Activated CD4-positive, alpha-beta T cell treated with anti-CD3 and anti-CD28 coated beads for 36 hours (primary cell): ENCODE data around the gene MACROD2. TPM values are rescaled to one million over a fixed set of nuclear protein-coding genes. Genes with fewer than 3 reads are reported as not detected.

ENCODE experiments used
- ATAC-seq: fragments of 200-7000 bp; cut with Tn5 transposase; one replicate; pipeline ENCODE4 v1.10.0; 2021; ENCODE audit warnings: mild to moderate bottlenecking, moderate library complexity
- CTCF ChIA-PET: fragments of 350-600 bp; sonication (Branson Sonifier 250); formaldehyde crosslinking; loops from one replicate; lab custom pipeline; 2021; ENCODE audit warnings: antibody characterized with exemption; lab: Charles Lee
- POLR2A ChIA-PET: fragments of 350-600 bp; sonication (Branson Sonifier 250); formaldehyde crosslinking; loops from one replicate; lab custom pipeline; 2021; ENCODE audit warnings: antibody characterized with exemption, inconsistent platforms; lab: Charles Lee
- DNase-seq: peaks from one replicate; pipeline ENCODE4 v3.0.0-alpha.2; 2020
- H3K27ac Mint-ChIP-seq: one replicate; pipeline ENCODE4 v1.8.0; 2021; ENCODE audit warnings: mixed read lengths
- H3K27me3 Mint-ChIP-seq: one replicate; pipeline ENCODE4 v1.8.0; 2021; ENCODE audit warnings: mixed read lengths
- H3K36me3 Mint-ChIP-seq: one replicate; pipeline ENCODE4 v1.8.0; 2021; ENCODE audit warnings: low read depth, mixed read lengths
- H3K4me1 Mint-ChIP-seq: one replicate; pipeline ENCODE4 v1.8.0; 2021; ENCODE audit warnings: mixed read lengths
- H3K4me3 Mint-ChIP-seq: one replicate; pipeline ENCODE4 v1.8.0; 2021; ENCODE audit warnings: mild to moderate bottlenecking, moderate library complexity, mixed read lengths
- H3K9me3 Mint-ChIP-seq: one replicate; pipeline ENCODE4 v1.8.0; 2021; ENCODE audit warnings: low read depth, mixed read lengths
- intact Hi-C, 2 experiments: fragments of 100-400 bp; cut with DNase I in 1 of 2; cut with micrococcal nuclease in 1 of 2; formaldehyde crosslinking; loops; one replicate each; pipeline versions ENCODE4 v1.14.2 to v1.15.1; 2022 to 2024; cut with DNase I, micrococcal nuclease
- total RNA-seq, 2 experiments: library from RNA; stranded (reverse); gene quantifications; one replicate each; pipeline ENCODE4 v1.2.3, GENCODE V29; 2021

MACROD2 gene
- total RNA-seq, 2 experiments from 2014 or later, result not detected

DNA sequence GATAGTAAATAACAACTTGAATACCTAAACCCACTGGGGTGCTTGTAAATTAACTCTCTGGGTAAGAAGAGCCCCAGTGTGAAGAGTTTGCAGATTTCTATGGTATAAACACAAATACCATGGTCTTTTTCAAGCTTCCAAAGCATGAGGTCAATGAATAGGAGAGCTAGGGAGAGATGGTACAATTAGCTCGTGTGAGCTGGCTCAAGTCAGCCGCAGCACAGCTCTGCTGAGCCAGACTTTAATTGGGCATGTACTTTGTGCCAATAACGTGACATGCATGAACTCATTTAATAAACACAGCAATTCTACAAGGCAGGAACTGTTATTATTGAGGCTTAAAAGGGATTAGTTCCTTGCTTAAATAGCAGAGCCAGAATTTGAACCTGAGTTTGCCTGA is 1893.7 kb downstream of the MACROD2 start:
- Mint-ChIP-seq H3K9me3 (peaks cover 2% of the 10 kb centered on the region), H3K36me3 (no peaks in the 10 kb centered on the region), H3K27ac (no peak overlapping the region), H3K4me1 (no peaks in the 10 kb centered on the region), H3K4me3 (no peak overlapping the region), H3K27me3 (no peaks in the 10 kb centered on the region)
- DNase-seq, result no peak
- ChIA-PET CTCF (no interaction called here), POLR2A (no interaction called here)
- intact Hi-C loops, result no loop called here
- no peak for ATAC-seq

DNA sequence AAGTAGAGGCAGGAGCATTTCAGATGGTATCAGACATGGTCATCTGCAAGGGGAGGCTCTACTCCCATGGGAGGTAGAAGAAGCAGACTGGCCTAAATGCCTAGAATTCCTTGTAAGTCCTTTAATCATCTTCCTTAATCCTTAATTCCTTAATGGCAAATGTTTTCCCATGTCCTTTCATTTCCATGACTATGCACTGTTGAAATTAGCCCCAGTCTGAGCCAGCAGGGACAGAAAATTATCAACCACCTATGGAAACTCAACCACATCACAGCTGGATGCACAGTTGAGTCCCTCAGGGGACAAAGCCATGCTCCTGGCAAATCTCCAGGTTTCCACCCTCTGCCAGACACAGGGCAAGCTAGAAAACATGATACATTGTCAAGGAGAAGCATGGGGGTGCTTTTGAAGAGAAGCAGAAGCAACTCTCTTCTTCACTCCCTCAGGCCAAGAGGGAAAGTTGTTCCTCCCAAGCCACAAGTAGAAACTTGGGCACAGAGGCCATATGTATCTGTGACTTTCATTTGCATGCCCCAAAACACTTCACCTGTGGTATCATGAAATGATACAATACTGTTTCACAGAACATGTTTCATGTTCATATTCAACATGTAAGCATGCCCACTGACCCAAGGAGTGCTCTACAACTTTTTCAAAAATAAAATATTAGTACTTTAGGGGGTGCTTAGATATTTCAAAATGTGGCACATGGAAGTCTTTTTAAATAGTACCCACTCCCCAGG is 1894.4 kb downstream of the MACROD2 start:
- ATAC-seq (no peak), DNase-seq (no peak)
- intact Hi-C loops, result loop anchor here in 1 of 2 experiments (10.0 kb wide), 1 partner anchor 845 kb away; the partner anchor contains the start of gene SNRPB2
- ChIA-PET POLR2A (no interaction called here), CTCF (no interaction called here)
- Mint-ChIP-seq H3K36me3 (no peaks in the 10 kb centered on the region), H3K27me3 (no peaks in the 10 kb centered on the region), H3K4me3 (no peak overlapping the region), H3K27ac (no peak overlapping the region), H3K4me1 (no peaks in the 10 kb centered on the region), H3K9me3 (peaks cover 2% of the 10 kb centered on the region)

DNA sequence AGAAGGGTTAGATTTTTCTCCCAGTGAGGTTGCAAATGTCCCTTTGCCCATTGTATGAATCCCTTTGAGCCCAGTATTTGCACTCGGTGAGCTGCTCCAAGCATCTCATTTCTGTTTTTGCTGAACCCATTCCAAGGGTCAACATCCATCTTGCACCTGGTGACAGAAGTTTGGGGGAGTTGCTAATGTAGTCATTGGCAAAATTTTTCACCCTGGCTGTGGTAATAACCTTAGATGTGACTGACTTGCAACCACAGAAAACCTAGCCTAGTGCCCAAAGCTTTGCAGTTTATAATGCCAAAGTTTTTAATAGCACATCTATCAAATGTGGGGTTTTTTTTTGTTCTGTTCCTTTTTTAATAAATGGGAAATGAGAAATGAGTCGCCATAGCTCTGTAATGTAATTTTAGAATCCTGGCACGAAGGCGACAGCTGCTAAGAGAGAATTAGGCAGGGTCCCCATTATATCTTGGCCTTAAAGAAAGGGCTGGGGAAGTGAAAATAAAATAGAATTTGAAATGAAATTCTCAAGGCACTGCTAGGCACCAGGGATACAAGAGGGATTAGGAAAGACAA is 1895.2 kb downstream of the MACROD2 start:
- H3K27me3 Mint-ChIP-seq, result no peaks in the 10 kb centered on the region
- POLR2A ChIA-PET, result no interaction called here
- H3K9me3 Mint-ChIP-seq, result peaks cover 2% of the 10 kb centered on the region
- intact Hi-C loops, result loop anchor here in 1 of 2 experiments (10.0 kb wide), 1 partner anchor 844 kb away; the partner anchor contains the start of gene SNRPB2
- DNase-seq (no peak), ATAC-seq (no peak)
- no peaks in the 10 kb centered on the region for H3K36me3 Mint-ChIP-seq
- peaks cover 6% of the 10 kb centered on the region for H3K4me1 Mint-ChIP-seq
- no peak overlapping the region for H3K4me3 Mint-ChIP-seq
- no peak overlapping the region for H3K27ac Mint-ChIP-seq
- CTCF ChIA-PET, result no interaction called here

DNA sequence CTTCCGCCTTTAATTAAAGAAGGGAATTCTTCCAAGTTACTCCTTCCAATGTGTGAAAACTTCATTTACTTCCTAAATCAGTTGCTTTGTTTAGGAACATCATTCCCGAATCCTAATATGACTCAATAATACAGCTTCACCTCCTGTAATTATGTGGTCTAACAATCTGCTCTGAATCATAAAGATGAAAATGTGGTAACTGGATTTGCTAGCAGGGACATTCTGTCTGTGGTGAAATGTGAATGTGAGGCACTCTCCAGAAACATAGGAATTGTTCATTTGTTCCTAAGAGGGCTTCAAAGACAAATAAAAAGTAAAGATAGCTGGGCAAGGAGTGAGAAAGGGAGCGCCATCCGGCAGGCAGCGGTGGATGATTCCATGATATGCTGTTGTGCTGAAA is 1899.8 kb downstream of the MACROD2 start:
- Mint-ChIP-seq H3K36me3 (no peaks in the 10 kb centered on the region), H3K9me3 (no peaks in the 10 kb centered on the region), H3K27ac (no peak overlapping the region), H3K4me1 (peaks cover 13% of the 10 kb centered on the region), H3K27me3 (no peaks in the 10 kb centered on the region), H3K4me3 (no peak overlapping the region)
- ChIA-PET POLR2A (no interaction called here), CTCF (no interaction called here)
- DNase-seq (no peak), ATAC-seq (no peak)
- intact Hi-C loops, result loop anchor here in 1 of 2 experiments (10.0 kb wide), 1 partner anchor 840 kb away; the partner anchor contains the start of gene SNRPB2

DNA sequence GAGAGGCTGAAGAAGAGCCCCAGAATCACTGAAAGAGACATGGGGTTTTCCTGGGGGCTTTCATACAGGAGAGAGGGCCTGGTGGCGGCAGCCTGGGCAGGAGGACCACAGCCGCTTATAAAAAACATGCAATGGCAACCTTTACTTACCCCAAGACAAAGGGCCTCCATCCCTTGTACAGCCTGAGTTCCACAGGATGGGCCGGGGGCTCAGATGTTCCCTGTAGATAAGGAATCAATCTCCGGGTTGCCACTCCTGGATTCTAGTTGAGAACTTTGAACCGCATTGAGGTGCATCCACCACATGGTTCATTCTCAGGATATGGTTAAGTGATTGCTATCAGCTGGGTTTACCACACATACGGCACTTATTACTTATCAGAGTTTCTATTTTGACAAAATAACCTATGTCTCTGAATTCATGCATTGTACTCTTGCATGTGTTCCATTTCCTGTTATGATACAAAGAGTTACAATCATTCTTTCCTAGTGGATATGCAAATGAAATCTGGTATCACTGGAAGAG is 1900.3 kb downstream of the MACROD2 start:
- no peak overlapping the region for H3K27ac Mint-ChIP-seq
- DNase-seq (peak; percentile 21), ATAC-seq (peak; percentile 82)
- POLR2A ChIA-PET, result no interaction called here
- no peaks in the 10 kb centered on the region for H3K9me3 Mint-ChIP-seq
- H3K36me3 Mint-ChIP-seq, result no peaks in the 10 kb centered on the region
- H3K27me3 Mint-ChIP-seq, result no peaks in the 10 kb centered on the region
- intact Hi-C loops, result loop anchor here in 1 of 2 experiments (10.0 kb wide), 1 partner anchor 839 kb away; the partner anchor contains the start of gene SNRPB2
- CTCF ChIA-PET, result no interaction called here
- H3K4me3 Mint-ChIP-seq, result no peak overlapping the region
- H3K4me1 Mint-ChIP-seq, result peaks cover 13% of the 10 kb centered on the region

DNA sequence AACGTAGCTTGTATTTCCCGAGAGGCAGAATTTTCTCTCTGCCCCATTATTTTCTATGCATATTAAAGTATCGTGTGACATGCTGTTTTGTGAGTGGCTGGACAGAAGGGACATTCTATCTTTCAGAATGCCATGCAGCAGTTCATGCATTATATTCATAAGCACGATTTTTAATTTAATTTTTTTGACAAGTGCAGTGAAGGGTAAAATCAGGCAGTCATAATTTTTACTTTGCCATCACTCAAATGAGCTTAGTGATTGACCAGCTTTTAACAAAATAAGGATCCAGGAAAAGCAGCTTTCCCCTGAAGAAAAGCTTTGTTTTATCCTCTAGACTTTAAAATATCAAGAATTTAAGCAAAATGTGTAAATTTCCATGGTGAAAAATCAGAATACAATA is 1904.7 kb downstream of the MACROD2 start:
- H3K4me3 Mint-ChIP-seq, result no peak overlapping the region
- H3K27ac Mint-ChIP-seq, result no peak overlapping the region
- H3K36me3 Mint-ChIP-seq, result no peaks in the 10 kb centered on the region
- peaks cover 3% of the 10 kb centered on the region for H3K9me3 Mint-ChIP-seq
- CTCF ChIA-PET, result no interaction called here
- intact Hi-C loops, result loop anchor here in 1 of 2 experiments (10.0 kb wide), 1 partner anchor 835 kb away; the partner anchor contains the start of gene SNRPB2
- POLR2A ChIA-PET, result no interaction called here
- no peak for DNase-seq
- ATAC-seq, result no peak
- no peaks in the 10 kb centered on the region for H3K27me3 Mint-ChIP-seq
- H3K4me1 Mint-ChIP-seq, result peaks cover 11% of the 10 kb centered on the region

DNA sequence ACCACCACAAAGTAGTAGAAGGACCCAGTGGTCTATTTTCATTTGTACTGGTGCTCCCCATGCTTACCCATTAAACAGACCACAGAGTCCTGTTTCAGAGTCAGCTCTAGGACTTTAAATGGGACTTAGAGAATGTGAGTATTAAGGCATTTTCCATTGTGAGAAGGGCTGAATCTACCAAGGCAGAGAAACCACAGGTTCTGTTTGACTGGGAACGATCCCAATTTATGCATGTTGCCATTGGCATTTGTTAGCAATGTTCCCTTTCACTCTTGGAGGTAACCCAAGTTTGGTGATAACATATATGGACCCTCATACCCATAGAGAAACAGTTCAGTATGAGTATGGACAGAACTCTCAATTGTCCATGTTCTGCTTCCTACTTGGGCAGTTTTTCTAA is 1905.1 kb downstream of the MACROD2 start:
- intact Hi-C loops, result no loop called here
- Mint-ChIP-seq H3K4me1 (peaks cover 7% of the 10 kb centered on the region), H3K9me3 (peaks cover 3% of the 10 kb centered on the region), H3K36me3 (no peaks in the 10 kb centered on the region), H3K27ac (no peak overlapping the region), H3K4me3 (no peak overlapping the region), H3K27me3 (no peaks in the 10 kb centered on the region)
- POLR2A ChIA-PET, result no interaction called here
- ATAC-seq (no peak), DNase-seq (no peak)
- CTCF ChIA-PET, result no interaction called here

DNA sequence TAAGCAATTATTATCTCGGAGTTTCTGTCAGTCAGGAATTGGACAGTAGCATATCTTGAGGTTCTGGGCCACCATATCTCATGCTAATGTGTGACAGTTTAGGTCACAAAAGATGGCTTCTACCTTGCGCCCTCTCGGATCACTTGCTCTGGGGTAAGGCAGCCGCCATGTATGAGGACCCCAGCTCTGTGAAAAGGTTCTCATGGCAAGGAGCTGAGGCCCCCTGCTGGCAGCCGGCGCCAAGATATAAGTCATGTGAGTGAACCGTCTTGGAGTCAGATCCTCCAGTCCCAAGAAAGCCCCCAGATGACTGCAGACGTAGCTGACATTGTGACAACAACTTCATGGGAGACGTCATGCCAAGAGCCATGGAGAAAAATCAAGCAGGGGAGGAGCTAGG is 1907.2 kb downstream of the MACROD2 start:
- H3K27ac Mint-ChIP-seq, result no peak overlapping the region
- no peaks in the 10 kb centered on the region for H3K27me3 Mint-ChIP-seq
- ChIA-PET POLR2A (no interaction called here), CTCF (no interaction called here)
- no peaks in the 10 kb centered on the region for H3K36me3 Mint-ChIP-seq
- DNase-seq, result peak; percentile 16
- ATAC-seq, result no peak
- H3K9me3 Mint-ChIP-seq, result peaks cover 6% of the 10 kb centered on the region
- H3K4me1 Mint-ChIP-seq, result no peaks in the 10 kb centered on the region
- intact Hi-C loops, result no loop called here
- H3K4me3 Mint-ChIP-seq, result no peak overlapping the region

DNA sequence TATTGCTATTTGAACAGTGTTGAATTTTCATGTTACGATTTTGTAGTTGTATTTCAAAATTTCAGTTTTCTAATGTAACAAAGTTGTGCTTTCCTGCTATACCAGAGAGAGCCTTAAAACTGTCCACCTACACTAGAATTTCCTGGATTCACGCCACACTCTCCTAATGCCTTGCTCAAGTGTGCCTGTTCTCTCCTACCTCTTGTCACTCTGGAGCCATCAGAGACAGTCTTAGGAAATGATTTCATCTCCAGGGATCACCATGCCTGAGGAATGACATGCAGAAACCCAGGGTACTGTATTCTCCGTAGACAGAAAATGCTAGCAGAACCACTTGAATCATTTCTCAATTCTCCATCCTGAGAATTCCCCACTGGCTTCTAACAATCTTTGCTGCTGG is 1910.3 kb downstream of the MACROD2 start:
- ChIA-PET CTCF (no interaction called here), POLR2A (no interaction called here)
- DNase-seq, result no peak
- H3K36me3 Mint-ChIP-seq, result no peaks in the 10 kb centered on the region
- peaks cover 6% of the 10 kb centered on the region for H3K9me3 Mint-ChIP-seq
- no peaks in the 10 kb centered on the region for H3K4me1 Mint-ChIP-seq
- no peak overlapping the region for H3K27ac Mint-ChIP-seq
- ATAC-seq, result no peak
- no peaks in the 10 kb centered on the region for H3K27me3 Mint-ChIP-seq
- no peak overlapping the region for H3K4me3 Mint-ChIP-seq
- intact Hi-C loops, result no loop called here

DNA sequence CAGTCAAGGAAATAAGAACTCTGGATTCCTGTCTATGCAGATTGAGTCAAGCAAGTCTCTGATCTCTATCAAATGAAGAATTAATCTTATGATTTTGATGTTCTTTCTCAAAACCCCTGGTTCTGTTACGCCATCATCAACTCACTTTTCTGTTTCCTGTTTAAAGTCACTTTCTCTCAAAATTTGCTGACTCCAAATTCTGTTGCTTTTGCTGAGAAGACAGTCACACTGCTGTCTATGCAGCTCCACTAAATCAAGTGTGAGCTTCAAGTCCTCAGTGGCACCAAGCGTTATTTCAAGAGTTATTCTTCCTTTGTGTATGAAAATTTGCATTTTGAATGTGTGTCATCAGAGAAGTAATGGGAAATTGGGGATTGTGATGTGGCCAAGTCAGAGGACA is 1914.7 kb downstream of the MACROD2 start:
- no peak for ATAC-seq

DNA sequence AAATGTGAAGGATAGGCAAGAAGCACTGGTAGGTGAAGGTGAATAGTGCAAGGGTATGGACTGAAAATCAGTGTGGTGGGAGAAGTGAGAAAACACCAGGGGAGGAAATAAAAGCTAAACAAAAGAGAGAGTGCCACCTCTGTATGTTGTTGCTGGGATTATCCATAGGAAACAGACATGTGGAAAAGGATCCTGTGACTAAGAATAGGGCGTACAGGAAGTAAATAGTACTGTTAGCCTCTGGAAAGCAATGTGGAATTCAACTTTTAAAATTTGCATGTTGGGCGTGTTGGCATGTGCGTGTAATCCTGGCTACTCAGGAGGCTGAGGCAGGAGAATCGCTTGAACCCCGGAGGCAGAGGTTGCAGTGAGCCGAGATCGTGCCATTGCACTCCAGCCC is 1916.3 kb downstream of the MACROD2 start:
- Mint-ChIP-seq H3K9me3 (peaks cover 5% of the 10 kb centered on the region), H3K36me3 (no peaks in the 10 kb centered on the region), H3K27ac (no peak overlapping the region), H3K4me1 (no peaks in the 10 kb centered on the region), H3K27me3 (no peaks in the 10 kb centered on the region), H3K4me3 (no peak overlapping the region)
- no peak for ATAC-seq
- POLR2A ChIA-PET, result no interaction called here
- no peak for DNase-seq
- CTCF ChIA-PET, result no interaction called here
- intact Hi-C loops, result no loop called here

More for the DNA sequence above, 1914.7 kb downstream of the MACROD2 start:
- intact Hi-C loops, result no loop called here
- no peak overlapping the region for H3K27ac Mint-ChIP-seq
- ChIA-PET POLR2A (no interaction called here), CTCF (interaction anchor here (0.5 kb wide), 1 partner anchor 201 kb away, joined by 3 read pairs; no protein-coding TSS in a partner anchor)
- H3K4me3 Mint-ChIP-seq, result no peak overlapping the region
- H3K9me3 Mint-ChIP-seq, result peaks cover 5% of the 10 kb centered on the region
- H3K4me1 Mint-ChIP-seq, result no peaks in the 10 kb centered on the region
- H3K27me3 Mint-ChIP-seq, result no peaks in the 10 kb centered on the region
- no peak for DNase-seq
- no peaks in the 10 kb centered on the region for H3K36me3 Mint-ChIP-seq
